Smooth muscle cell of the brain vasculature (primary cell): ENCODE results near the gene SLC1A6.
"Not testable (repeated sequence)": the region's sequence is repeated elsewhere in the genome, so short reads cannot be mapped to it uniquely, and the experiment has no call there.

ENCODE experiments used
- DNase-seq: peaks from one replicate; pipeline ENCODE4 v3.0.0-alpha.2; 2012; ENCODE audit warnings: low read depth, low spot score

SLC1A6 gene

DNA sequence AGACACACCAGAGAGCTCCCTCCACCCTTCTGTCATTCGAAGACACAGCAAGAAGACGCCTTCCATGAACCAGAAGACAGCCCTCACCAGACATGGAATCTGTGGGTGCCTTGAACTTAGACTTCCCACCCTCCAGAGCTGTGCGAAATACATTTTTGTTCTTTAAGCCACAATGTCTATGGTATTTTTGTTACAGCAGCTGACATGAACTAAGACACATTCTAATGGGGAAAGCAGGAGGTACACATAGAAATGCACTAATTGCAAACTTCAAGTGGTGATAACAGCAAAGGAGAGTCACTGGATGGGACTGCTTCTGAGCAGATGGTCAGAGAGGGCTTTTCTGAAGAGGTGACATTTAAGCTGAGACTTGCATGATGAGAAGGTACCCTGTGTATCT is 22.2 kb downstream of the SLC1A6 start:
- no peak for DNase-seq

DNA sequence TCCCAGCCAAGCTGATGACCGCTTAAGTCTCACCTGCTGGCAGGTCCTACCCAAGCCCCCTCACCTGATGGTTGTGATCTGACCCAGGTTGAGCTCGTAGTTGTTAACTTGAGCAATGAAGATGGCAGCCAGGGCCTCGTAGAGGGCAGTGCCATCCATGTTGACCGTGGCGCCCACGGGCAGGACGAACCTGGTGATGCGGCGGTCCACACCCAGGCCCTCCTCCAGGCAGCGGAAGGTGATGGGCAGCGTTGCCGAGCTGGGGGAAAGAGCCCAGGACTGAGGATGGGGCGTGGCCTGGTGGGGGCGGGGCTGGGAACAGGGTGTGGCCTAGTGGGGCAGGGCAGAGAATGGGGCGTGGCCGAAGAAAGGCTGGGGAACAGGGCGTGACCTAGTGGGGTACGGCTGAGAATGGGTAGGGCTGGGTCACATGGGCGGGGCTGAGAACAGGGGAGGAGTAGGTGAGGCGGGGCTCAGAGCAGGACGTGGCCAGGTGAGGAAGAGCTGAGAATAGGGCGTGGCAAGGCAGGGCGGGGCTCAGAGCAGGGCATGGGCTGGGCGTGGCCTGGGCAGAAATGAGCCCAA is 25.5 kb downstream of the SLC1A6 start:
- no peak for DNase-seq

DNA sequence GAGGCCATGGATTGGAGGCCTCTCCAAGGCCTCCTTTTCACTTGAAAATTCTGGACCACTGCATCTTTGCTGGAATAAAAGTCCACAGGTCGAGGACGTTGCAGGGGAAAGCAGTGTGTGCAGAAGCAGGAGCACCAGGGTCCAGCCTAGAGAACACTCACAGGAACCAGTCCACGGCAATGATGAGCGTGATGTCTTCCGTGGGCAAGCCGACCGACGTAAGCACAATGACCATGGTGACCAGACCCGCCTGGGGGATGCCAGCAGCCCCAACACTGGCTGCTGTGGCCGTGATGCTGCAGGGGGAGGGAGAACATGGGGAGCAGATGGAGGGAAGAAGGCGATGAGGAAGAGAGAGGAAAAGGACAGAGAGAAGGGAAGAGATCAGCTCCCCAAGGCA is 26.9 kb downstream of the SLC1A6 start:
- no peak for DNase-seq

DNA sequence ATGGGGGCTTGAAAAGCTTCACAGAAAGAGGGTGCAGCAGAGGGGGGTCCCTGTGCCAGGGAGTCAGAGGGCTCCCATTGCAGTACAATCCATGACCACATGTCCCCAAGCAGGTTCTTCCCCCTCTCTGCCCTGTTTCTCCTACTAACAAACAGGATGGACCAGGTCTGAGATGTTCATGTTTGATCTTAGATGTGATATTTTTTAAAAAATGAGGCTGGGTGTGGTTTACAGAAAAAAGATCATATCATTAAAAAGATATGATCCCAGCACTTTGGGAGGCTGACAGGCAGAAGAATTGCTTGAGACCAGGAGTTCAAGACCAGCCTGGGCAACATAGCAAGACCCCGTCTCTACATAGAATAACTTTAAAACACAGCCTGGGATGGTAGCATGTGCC is 29.2 kb downstream of the SLC1A6 start:
- DNase-seq, result no peak

DNA sequence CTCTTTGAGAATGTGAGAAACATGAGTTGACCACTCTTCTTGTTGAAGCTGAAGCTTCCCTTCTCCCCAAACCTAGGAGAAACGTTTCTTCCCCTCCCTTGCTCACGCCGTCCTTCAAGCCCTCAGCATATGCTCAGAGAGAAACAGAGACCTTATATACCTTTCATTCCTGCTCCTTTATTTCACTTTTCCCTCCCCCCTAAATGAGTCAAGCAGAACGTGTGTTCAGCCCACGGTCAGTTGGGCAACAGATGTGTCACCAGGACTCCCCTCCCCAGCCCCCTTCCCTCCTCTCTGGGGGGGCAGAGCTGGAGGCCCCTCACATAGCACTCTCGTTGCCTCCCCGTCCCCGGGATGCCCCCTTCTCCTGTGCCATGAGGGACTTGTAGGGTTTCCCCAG is 29.8 kb downstream of the SLC1A6 start:
- no peak for DNase-seq

DNA sequence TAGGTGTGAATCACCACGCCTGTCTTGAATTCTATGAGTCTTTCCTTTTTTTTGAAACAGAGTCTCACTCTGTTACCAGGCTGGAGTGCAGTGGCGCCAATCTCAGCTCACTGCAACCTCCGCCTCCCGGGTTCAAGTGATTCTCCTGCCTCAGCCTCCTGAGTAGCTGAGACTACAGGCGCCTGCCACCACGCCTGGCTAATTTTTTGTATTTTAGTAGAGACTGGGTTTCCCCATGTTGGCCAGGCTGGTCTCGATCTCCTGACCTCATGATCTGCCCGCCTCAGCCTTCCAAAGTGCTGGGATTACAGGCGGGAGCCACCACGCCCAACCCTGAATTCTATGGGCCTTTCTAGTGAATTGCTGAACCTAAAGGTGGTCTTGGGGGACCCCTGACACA is 30.3 kb downstream of the SLC1A6 start:
- DNase-seq, result not testable (repeated sequence)

DNA sequence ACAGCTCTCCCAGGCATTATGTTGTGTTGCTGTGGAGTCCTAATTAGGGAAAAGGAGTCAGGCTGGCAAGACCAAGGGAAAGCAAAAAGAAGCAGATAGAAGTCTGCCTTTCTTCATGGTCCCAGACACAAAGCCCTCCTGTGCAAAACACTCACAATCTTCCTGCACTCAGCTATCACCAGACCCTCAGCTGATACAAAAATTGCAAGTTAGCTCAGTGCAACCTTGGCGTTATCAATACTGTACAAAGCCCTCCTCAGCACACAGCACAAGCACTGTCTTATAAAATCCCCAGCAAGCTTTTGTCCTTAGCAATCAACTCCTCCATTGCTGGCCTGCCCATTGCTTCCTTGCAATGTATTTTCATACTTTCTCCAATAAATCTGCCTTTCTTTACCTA is 35.2 kb downstream of the SLC1A6 start:
- no peak for DNase-seq

DNA sequence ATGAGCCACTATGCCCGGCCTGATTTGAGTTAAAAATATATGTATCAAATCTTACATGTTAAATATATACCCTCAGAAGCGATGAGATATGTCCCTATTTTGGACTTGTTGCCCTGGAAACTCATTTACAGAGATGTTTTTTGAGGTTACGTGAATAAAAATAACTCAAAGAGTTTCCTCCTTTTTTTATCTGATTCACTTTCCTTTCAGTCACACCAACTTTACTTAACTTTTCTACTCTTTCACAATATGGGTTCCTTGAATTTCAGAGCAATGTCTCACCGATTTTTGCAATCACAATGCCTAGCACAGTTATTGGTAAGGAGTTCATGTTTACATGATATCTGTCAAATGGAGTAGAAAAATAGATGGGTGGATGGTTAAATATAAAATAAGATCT is 36.1 kb downstream of the SLC1A6 start:
- no peak for DNase-seq

DNA sequence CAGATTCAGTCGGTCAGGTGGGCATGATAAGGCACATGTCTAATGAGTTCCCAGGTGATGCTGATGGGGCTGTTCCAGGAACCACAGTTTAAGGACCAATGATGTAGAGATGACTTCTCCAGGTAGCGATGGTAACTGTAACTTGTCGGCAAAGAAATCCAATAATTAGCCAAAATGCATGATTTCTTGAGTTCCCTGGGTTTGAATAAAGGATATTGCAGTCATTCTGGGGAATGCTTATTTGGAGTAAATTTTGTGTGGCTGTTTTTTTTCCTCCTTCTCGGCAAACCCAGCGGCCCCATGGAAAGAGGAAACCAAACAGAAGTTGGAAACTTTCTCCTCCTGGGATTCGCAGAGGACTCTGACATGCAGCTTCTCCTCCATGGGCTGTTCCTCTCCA is 38.5 kb downstream of the SLC1A6 start, which contains the start of gene OR7C2:
Gene OR7C2 (plus strand): TSS at position 301 of the 400 bp plus-strand sequence. CDS start 0 bp downstream, at position 301.
- DNase-seq, result no peak

DNA sequence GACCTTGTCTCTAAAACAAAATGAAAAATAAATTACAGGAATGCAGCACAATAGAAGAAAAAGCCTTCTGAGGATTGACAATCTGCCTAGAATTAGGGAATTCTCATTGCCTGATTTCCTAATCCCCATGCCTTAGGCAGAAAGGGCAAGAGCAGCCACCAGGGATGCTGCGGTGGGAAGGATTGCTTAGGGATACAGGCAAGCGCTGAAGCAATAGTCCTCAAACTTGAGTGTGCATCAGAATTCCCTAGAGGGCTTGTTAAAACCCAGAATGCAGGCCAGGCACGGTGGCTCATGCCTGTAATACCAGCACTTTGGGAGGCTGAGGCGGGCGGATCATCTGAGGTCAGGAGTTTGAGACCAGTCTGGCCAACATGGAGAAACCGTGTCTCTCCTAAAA is 39.4 kb downstream of the SLC1A6 start:
- DNase-seq, result no peak

DNA sequence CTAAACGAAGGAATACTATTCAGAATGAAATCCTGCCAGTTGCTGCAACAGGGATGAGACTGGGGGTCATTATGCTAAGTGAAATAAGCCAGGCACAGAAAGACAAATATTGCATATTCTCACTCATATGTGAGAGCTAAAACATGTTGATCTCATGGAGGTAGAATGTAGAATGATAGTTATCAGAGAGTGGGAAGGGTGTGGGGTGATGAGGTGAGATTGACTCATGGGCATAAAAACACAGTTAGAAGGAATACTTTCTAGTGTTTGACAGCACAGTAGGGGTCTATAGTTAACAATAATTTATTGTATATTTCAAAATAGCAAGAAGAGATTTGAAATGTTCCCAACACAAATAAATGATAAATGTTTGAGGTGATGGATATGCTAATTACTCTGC is 46.2 kb downstream of the SLC1A6 start:
- no peak for DNase-seq

DNA sequence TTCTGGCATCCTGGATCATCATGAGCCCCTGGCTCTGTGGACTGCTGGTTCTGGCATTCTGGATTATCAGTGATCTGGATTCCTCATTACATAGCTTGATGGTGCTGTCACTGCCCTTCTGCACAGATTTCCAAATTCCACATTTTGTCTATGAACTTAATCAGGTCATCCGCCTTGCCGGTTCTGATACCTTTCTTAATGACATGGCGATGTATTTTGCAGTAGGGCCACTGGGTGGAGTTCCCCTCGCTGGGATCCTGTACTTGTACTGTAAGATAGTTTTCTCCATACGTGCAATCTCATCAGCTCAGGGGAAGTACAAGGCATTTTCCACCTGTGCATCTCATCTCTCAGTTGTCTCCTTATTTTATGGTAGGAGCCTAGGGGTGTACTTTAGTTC is 62.8 kb downstream of the SLC1A6 start:
- no peak for DNase-seq

DNA sequence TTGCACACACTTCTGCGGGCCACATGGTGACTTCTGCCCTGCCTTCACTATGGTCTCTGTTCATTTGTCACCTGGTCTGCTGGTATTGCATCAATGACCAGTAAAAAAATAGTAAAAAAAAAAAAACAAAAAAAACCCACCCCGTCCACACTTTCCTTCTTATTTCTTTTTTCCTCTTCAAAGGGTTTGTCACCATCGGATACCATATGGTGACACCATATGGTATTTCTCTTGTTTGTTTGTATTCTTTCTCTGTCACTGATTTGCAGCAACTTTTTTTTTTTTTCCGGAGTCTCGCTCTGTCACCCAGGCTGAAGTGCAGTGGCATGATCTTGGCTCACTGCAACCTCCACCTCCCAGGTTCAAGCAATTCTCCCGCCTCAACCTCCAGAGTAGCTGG is 64.5 kb downstream of the SLC1A6 start:
- no peak for DNase-seq

DNA sequence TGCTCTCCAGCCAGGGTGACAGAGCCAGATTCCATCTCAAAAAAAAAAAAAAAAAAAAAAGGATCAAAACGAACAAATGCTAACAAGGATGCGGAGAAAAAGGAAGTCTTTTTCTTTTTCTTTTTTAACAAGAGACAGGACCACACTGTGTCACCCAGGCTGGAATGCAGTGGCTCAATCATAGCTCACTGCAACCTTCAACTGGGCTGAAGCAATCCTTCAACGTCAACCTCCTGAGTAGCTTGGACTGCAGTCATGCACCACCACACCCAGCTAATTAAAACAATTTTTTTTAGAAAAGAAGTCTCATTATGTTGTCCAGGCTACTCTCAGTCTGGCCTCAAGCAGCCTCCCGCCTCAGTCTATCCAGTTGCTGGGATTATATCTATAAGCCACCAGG is 73.0 kb downstream of the SLC1A6 start:
- no peak for DNase-seq

DNA sequence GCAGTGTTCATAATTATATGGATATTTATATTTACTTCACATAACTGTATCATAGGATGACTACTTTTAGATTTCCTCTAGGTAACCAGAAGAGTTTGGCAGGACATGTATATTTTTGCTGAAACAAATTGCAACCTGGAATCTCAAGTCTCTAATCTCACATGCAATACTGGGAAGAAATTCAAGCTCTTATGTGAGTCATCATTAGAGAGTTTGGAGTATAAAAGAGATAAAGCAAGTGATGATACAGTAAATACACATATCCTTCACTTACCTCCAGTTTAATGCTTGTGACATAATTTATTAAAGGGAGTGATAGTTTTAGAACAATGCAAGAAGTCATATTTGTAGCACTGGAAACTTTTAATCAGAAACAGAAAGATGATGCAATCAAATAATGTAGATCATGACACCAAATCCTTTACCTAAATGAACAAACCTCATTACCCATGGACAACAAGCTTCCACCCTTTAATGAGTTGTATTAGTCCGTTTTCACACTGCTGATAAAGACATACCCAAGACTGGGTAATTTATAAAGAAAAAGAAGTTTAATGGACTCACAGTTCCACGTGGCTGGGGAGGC is 77.9 kb downstream of the SLC1A6 start:
- no peak for DNase-seq
